Lower lobe of right lung (tissue), 2 donors: ENCODE data around the gene C16orf95. TPM values are rescaled to one million over a fixed set of nuclear protein-coding genes. Genes with fewer than 3 reads are reported as not detected.

Experiments used
- ATAC-seq, 2 donors: fragments of 200-7000 bp; cut with Tn5 transposase; one replicate each; pipeline ENCODE4 v1.9.1; 2020 to 2022; ENCODE audit warnings: mild to moderate bottlenecking in 2 of 2, moderate library complexity in 2 of 2
- DNase-seq: peaks from one replicate; pipeline ENCODE4 v3.0.0-alpha.2; 2020
- H3K27ac ChIP-seq: fragments of 200-600 bp; one replicate; pipeline ENCODE4 v1.8.0; 2022
- H3K27me3 ChIP-seq: fragments of 200-600 bp; one replicate; pipeline ENCODE4 v1.8.0; 2022; ENCODE audit warnings: low read depth
- H3K36me3 ChIP-seq: fragments of 200-600 bp; one replicate; pipeline ENCODE4 v1.8.0; 2022; ENCODE audit warnings: mild to moderate bottlenecking
- H3K4me1 ChIP-seq: fragments of 200-600 bp; one replicate; pipeline ENCODE4 v1.8.0; 2022
- H3K4me3 ChIP-seq: fragments of 200-600 bp; one replicate; pipeline ENCODE4 v1.8.0; 2022; ENCODE audit warnings: mild to moderate bottlenecking
- H3K9me3 ChIP-seq: fragments of 200-600 bp; one replicate; pipeline ENCODE4 v1.8.0; 2022
- CTCF ChIP-seq: fragments of 200-600 bp; IDR thresholded peaks from one replicate; pipeline ENCODE4 v1.8.0; 2022; ENCODE audit warnings: antibody characterized with exemption, mild to moderate bottlenecking
- intact Hi-C: fragments of 100-400 bp; cut with DNase I; formaldehyde crosslinking; loops from one replicate; pipeline ENCODE4 v1.11.0; 2022
- total RNA-seq: library from RNA; stranded (reverse); fragmentation: NEBNext Ultra II Directional; extraction: Animal tissue kit (Norgen Biotek cat#: 25700); gene quantifications from one replicate; pipeline ENCODE4 v1.2.1, GENCODE V29; 2021
- donor health status: DM: no; HTN: yes; CAD: no; lungs with severe emphysema.

Gene C16orf95
- total RNA-seq, 1 donor from 2014 or later = 3.0 TPM

- H3K27ac ChIP-seq = peak overlapping the region; percentile 96
- DNase-seq (peak; percentile 80), ATAC-seq (peak; percentile 81 to 83)
- no peaks in the 10 kb centered on the region for H3K36me3 ChIP-seq
- H3K4me3 ChIP-seq = peak overlapping the region; percentile 91
- no peaks in the 10 kb centered on the region for H3K9me3 ChIP-seq
- TF ChIP-seq CTCF = no peak
- intact Hi-C loops = no loop called here
- H3K4me1 ChIP-seq = peaks cover 13% of the 10 kb centered on the region
- H3K27me3 ChIP-seq = no peaks in the 10 kb centered on the region
Observed at GRCh38 chr16:87317750-87318644, 805 bp upstream of the C16orf95 start.

GRCh38 chr16:87316450-87316922, 706 bp downstream of the C16orf95 start:
- Histone ChIP-seq H3K4me3 (peak overlapping the region; percentile 91), H3K4me1 (peaks cover 13% of the 10 kb centered on the region), H3K36me3 (no peaks in the 10 kb centered on the region), H3K27me3 (no peaks in the 10 kb centered on the region), H3K27ac (peak overlapping the region; percentile 96), H3K9me3 (no peaks in the 10 kb centered on the region)
- no peak for DNase-seq
- no peak for TF ChIP-seq CTCF
- intact Hi-C loops = no loop called here
- no peak for ATAC-seq

- Histone ChIP-seq H3K27ac (no peak overlapping the region), H3K4me1 (peaks cover 13% of the 10 kb centered on the region), H3K9me3 (no peaks in the 10 kb centered on the region), H3K4me3 (no peak overlapping the region), H3K27me3 (no peaks in the 10 kb centered on the region), H3K36me3 (no peaks in the 10 kb centered on the region)
- DNase-seq (no peak), ATAC-seq (no peak)
- intact Hi-C loops = no loop called here
- no peak for TF ChIP-seq CTCF
Observed at GRCh38 chr16:87314990-87315420, 2.2 kb downstream of the C16orf95 start.

GRCh38 chr16:87312008-87312407, 5.2 kb downstream of the C16orf95 start:
- Histone ChIP-seq H3K36me3 (no peaks in the 10 kb centered on the region), H3K4me3 (no peak overlapping the region), H3K9me3 (no peaks in the 10 kb centered on the region), H3K27ac (no peak overlapping the region), H3K27me3 (no peaks in the 10 kb centered on the region), H3K4me1 (no peaks in the 10 kb centered on the region)
- intact Hi-C loops = no loop called here
- DNase-seq (no peak), ATAC-seq (no peak)
- TF ChIP-seq CTCF = no peak

GRCh38 chr16:87311387-87311786, 5.8 kb downstream of the C16orf95 start:
- H3K9me3 ChIP-seq = no peaks in the 10 kb centered on the region
- no peaks in the 10 kb centered on the region for H3K36me3 ChIP-seq
- no peak overlapping the region for H3K4me3 ChIP-seq
- no peak overlapping the region for H3K27ac ChIP-seq
- no peak for DNase-seq
- no peak for TF ChIP-seq CTCF
- no peaks in the 10 kb centered on the region for H3K27me3 ChIP-seq
- intact Hi-C loops = no loop called here
- peak in 1 of 2 donors; percentile 19 for ATAC-seq
- H3K4me1 ChIP-seq = no peaks in the 10 kb centered on the region
